Left ventricle myocardium inferior (tissue), 1 donor: ENCODE results near the gene AMDHD1. TPM values are rescaled to one million over a fixed set of nuclear protein-coding genes. Genes with fewer than 3 reads are reported as not detected.
"Not testable (repeated sequence)": the region's sequence is repeated elsewhere in the genome, so short reads cannot be mapped to it uniquely, and the experiment has no call there.

ENCODE experiments used
- DNase-seq: peaks from one replicate; pipeline ENCODE4 v3.0.0-alpha.2; 2020
- H3K27ac ChIP-seq: fragments of 200-600 bp; replicated peaks from 2 replicates; pipeline ENCODE4 v1.8.0; 2021
- H3K27me3 ChIP-seq: fragments of 200-600 bp; 2 replicates; pipeline ENCODE4 v1.8.0; 2021; ENCODE audit warnings: low read depth
- H3K36me3 ChIP-seq: fragments of 200-600 bp; 2 replicates; pipeline ENCODE4 v1.8.0; 2021
- H3K4me1 ChIP-seq: fragments of 200-600 bp; 2 replicates; pipeline ENCODE4 v1.8.0; 2021
- H3K4me3 ChIP-seq: fragments of 200-600 bp; 2 replicates; pipeline ENCODE4 v1.8.0; 2021; ENCODE audit warnings: mild to moderate bottlenecking, moderate library complexity
- H3K9me3 ChIP-seq: fragments of 200-600 bp; replicated peaks from 2 replicates; pipeline ENCODE4 v1.8.0; 2021
- CTCF ChIP-seq: fragments of 200-600 bp; IDR thresholded peaks from 2 replicates; pipeline ENCODE4 v1.8.0; 2021; ENCODE audit warnings: antibody characterized with exemption, mild to moderate bottlenecking, borderline replicate concordance
- intact Hi-C: fragments of 100-400 bp; cut with micrococcal nuclease; formaldehyde crosslinking; loops from one replicate; pipeline ENCODE4 v1.11.0; 2022
- total RNA-seq: library from RNA; stranded (reverse); fragmentation: NEBNext Ultra II Directional; extraction: Animal tissue kit (Norgen Biotek cat#: 25700); gene quantifications from one replicate; pipeline ENCODE4 v1.2.1, GENCODE V29; 2021
- donor health status: DM: no; HTN: yes; CAD: no; lungs with severe emphysema.

Gene AMDHD1
- total RNA-seq, 1 donor from 2014 or later = 0.47 TPM

- no peak for TF ChIP-seq CTCF
- H3K27me3 ChIP-seq = no peaks in the 10 kb centered on the region
- H3K4me1 ChIP-seq = no peaks in the 10 kb centered on the region
- intact Hi-C loops = no loop called here
- H3K27ac ChIP-seq = no peak overlapping the region
- H3K4me3 ChIP-seq = no peak overlapping the region
- DNase-seq = no peak
- H3K36me3 ChIP-seq = no peaks in the 10 kb centered on the region
- no peaks in the 10 kb centered on the region for H3K9me3 ChIP-seq
Observed at GRCh38 chr12:95963096-95963495, 20.0 kb downstream of the AMDHD1 start.

DNA sequence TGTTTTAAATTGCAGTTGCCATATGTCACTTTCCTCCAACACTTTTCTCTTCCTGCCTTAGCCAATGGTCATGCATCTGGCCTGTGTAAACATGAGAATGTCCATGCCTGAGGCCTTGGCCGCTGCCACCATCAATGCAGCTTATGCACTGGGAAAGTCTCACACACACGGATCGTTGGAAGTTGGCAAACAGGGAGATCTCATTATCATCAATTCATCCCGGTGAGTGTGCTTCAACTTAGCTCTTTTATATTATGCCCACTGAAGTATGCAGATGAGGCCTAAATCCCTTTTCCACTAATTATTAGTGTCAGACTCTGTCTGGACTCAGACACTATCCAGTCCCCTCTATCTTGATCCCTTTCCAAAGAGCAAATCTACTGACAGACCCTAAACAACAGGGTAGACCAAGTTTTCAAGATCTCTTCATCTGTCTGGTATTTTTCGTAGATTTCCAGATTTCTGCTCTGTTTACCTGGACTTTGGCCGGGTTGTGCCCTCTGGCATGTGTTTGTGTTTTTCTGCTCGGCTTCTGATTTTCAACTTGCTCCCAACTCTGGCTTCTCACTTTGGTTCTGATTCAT lies 23.2 kb downstream of the AMDHD1 start:
- H3K36me3 ChIP-seq = no peaks in the 10 kb centered on the region
- DNase-seq = no peak
- H3K27ac ChIP-seq = no peak overlapping the region
- no peaks in the 10 kb centered on the region for H3K4me1 ChIP-seq
- H3K27me3 ChIP-seq = no peaks in the 10 kb centered on the region
- intact Hi-C loops = no loop called here
- TF ChIP-seq CTCF = no peak
- no peak overlapping the region for H3K4me3 ChIP-seq
- no peaks in the 10 kb centered on the region for H3K9me3 ChIP-seq

- H3K27me3 ChIP-seq = no peaks in the 10 kb centered on the region
- TF ChIP-seq CTCF = no peak
- no peaks in the 10 kb centered on the region for H3K36me3 ChIP-seq
- H3K4me3 ChIP-seq = no peak overlapping the region
- DNase-seq = no peak
- H3K27ac ChIP-seq = no peak overlapping the region
- no peaks in the 10 kb centered on the region for H3K4me1 ChIP-seq
- intact Hi-C loops = no loop called here
- no peaks in the 10 kb centered on the region for H3K9me3 ChIP-seq
Observed at GRCh38 chr12:95967301-95967700, 24.2 kb downstream of the AMDHD1 start.

DNA sequence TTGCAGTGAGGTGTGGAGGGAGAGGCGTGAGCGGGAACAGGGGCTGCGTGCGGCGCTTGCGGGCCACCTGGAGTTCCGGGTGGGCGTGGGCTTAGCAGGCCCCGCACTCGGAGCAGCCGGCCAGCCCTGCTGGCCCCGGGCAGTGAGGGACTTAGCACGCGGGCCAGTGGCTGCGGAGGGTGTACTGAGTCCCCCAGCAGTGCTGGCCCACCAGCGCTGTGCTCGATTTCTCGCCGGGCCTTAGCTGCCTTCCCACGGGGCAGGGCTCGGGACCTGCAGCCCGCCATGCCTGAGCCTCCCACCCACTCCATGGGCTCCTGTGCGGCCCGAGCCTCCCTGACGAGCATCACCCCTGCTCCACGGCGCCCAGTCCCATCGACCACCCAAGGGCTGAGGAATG lies 26.0 kb downstream of the AMDHD1 start:
- intact Hi-C loops, H3K9me3 ChIP-seq, H3K36me3 ChIP-seq, H3K4me3 ChIP-seq, H3K27me3 ChIP-seq, H3K4me1 ChIP-seq, H3K27ac ChIP-seq, DNase-seq: not testable (repeated sequence)

- Histone ChIP-seq H3K4me3 (no peak overlapping the region), H3K36me3 (no peaks in the 10 kb centered on the region), H3K4me1 (no peaks in the 10 kb centered on the region), H3K27ac (no peak overlapping the region), H3K9me3 (no peaks in the 10 kb centered on the region), H3K27me3 (no peaks in the 10 kb centered on the region)
- no peak for TF ChIP-seq CTCF
- intact Hi-C loops = no loop called here
- DNase-seq = no peak
Observed at GRCh38 chr12:95970905-95971304, 27.8 kb downstream of the AMDHD1 start.

DNA sequence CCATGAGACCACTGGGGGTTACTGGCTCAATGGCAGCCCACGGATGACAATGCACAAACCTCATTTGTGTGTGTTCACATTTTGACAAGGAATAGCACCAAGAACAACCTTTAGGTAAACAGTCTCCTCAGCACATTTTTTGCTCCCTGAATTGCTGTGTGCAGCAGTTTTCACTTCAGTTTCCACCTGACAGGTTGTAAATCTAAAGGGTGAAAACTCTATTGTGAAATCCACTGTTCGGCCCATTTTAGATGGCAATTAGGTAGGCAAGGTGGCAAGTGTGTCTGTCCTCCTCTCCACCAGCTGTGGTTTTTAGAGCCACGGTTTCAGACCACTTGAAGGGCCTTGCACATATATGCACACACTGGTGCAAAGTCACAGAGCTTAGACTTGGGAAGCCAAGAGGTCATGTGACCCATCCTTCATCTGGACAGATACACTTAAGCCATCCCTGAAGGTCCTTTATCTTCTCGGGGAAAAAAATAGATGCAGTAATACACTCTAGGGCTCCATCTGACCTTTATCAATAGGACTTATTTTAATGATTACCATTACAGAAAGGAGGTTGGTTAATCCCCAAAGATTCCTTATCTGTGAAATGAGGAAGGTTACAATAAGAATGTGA lies 29.8 kb downstream of the AMDHD1 start:
- intact Hi-C loops = no loop called here
- H3K27ac ChIP-seq = no peak overlapping the region
- no peak for TF ChIP-seq CTCF
- H3K4me3 ChIP-seq = no peak overlapping the region
- no peaks in the 10 kb centered on the region for H3K27me3 ChIP-seq
- H3K4me1 ChIP-seq = no peaks in the 10 kb centered on the region
- no peak for DNase-seq
- no peaks in the 10 kb centered on the region for H3K36me3 ChIP-seq
- H3K9me3 ChIP-seq = no peaks in the 10 kb centered on the region
